HCT116 (cell line): ENCODE results near the gene ACTL10. TPM values are rescaled to one million over a fixed set of nuclear protein-coding genes. Genes with fewer than 3 reads are reported as not detected.

ENCODE experiments used
- ATAC-seq: fragments of 200-7000 bp; cut with Tn5 transposase; 2 replicates; pipeline ENCODE4 v1.9.1; 2020; ENCODE audit warnings: mild to moderate bottlenecking, moderate library complexity
- BruUV-seq: library from RNA; stranded (reverse); fragments of 400-500 nt; replicated peaks from 2 replicates; lab custom pipeline; 2021; lab: Mats Ljungman, UMichigan
- CTCF ChIA-PET: fragments of 300-600 bp; sonication (Branson Sonifier 250); formaldehyde crosslinking; loops from one replicate; lab custom pipeline; 2021; ENCODE audit warnings: antibody characterized with exemption; lab: Charles Lee
- POLR2A ChIA-PET: fragments of 300-600, 350-600 bp; sonication (Branson Sonifier 250); formaldehyde crosslinking; loops from one replicate; lab custom pipeline; 2021; ENCODE audit warnings: antibody characterized with exemption; lab: Charles Lee
- RAD21 ChIA-PET, 2 experiments: fragments of 300-600 bp; sonication (Branson Sonifier 250); formaldehyde crosslinking; loops; one replicate each; lab custom pipeline; 2023; ENCODE audit warnings: low total read pairs in 2 of 2; ENCODE audit not compliant: uncharacterized antibody in 2 of 2, unreplicated experiment in 2 of 2, low non-redundant PET in 1 of 2; lab: Charles Lee
- DNase-seq: peaks from one replicate; pipeline ENCODE4 v3.0.0-alpha.2; 2010; ENCODE audit warnings: low read depth, low spot score
- H2AFZ ChIP-seq: fragments of 200-600 bp; shearing (Covaris generic), sonication (generic); 2 replicates; pipeline ENCODE4 v1.6.1; 2017; ENCODE audit warnings: low read depth, mixed run types, mixed read lengths, antibody characterized with exemption, low read length; ENCODE audit not compliant: poor library complexity, severe bottlenecking
- H3K27ac ChIP-seq: 2 replicates; pipeline ENCODE4 v1.5.1; 2012; ENCODE audit warnings: low read depth, low read length
- H3K27me3 ChIP-seq: fragments of 200-600 bp; sonication (generic); 2 replicates; pipeline ENCODE4 v1.6.1; 2016; ENCODE audit warnings: mixed run types, low read length, mixed read lengths; ENCODE audit not compliant: insufficient read depth
- H3K36me3 ChIP-seq, 2 experiments: fragments of 200-500 bp in 1 of 2; fragments of 200-600 bp in 1 of 2; sonication (Bioruptor generic) in 1 of 2; sonication (generic) in 1 of 2; 2 replicates each; pipeline versions ENCODE4 v1.5.1 to v1.6.1; 2014 to 2016; ENCODE audit warnings: low read length in 2 of 2, inconsistent platforms in 1 of 2, mixed read lengths in 1 of 2, mixed run types in 1 of 2; ENCODE audit not compliant: insufficient read depth in 2 of 2, control insufficient read depth in 1 of 2
- H3K4me1 ChIP-seq, 2 experiments: fragments of 200-600 bp in 1 of 2; sonication (generic) in 1 of 2; 2 replicates each; pipeline versions ENCODE4 v1.5.1 to v1.6.1; 2012 to 2017; ENCODE audit warnings: low read length in 2 of 2, inconsistent platforms in 1 of 2, mild to moderate bottlenecking in 1 of 2, mixed read lengths in 1 of 2, mixed run types in 1 of 2, moderate library complexity in 1 of 2; ENCODE audit not compliant: insufficient read depth in 2 of 2, control insufficient read depth in 1 of 2
- H3K4me2 ChIP-seq: fragments of 200-600 bp; sonication (generic); 2 replicates; pipeline ENCODE4 v1.6.1; 2017; ENCODE audit warnings: mixed run types, low read length, mixed read lengths
- H3K4me3 ChIP-seq, 2 experiments: fragments of 200-600 bp in 1 of 2; sonication (generic) in 1 of 2; replicated peaks in 1 of 2; 2 replicates each; pipeline ENCODE4 v1.5.1; 2011 to 2016; ENCODE audit warnings: low read length in 2 of 2, control low read depth in 1 of 2, low read depth in 1 of 2, mild to moderate bottlenecking in 1 of 2, mixed read lengths in 1 of 2, mixed run types in 1 of 2
- H3K79me2 ChIP-seq: fragments of 200-600 bp; sonication (generic); 2 replicates; pipeline ENCODE4 v1.6.1; 2017; ENCODE audit warnings: mild to moderate bottlenecking, mixed run types, low read length, moderate library complexity, mixed read lengths; ENCODE audit not compliant: insufficient read depth
- H3K9ac ChIP-seq: fragments of 200-600 bp; sonication (generic); 2 replicates; pipeline ENCODE4 v1.6.1; 2016; ENCODE audit warnings: low read length, mixed read lengths
- H3K9me2 ChIP-seq: fragments of 200-600 bp; sonication (generic), shearing (Covaris generic); 2 replicates; pipeline ENCODE4 v1.6.1; 2017; ENCODE audit warnings: mixed run types, mild to moderate bottlenecking, moderate library complexity; ENCODE audit not compliant: insufficient read depth
- H3K9me3 ChIP-seq, 2 experiments: fragments of 200-500 bp in 1 of 2; fragments of 200-600 bp in 1 of 2; sonication (Bioruptor generic) in 1 of 2; sonication (generic) in 1 of 2; 2 replicates each; pipeline ENCODE4 v1.6.1; 2014 to 2017; ENCODE audit warnings: low read length in 2 of 2, mixed read lengths in 2 of 2, inconsistent platforms in 1 of 2, low read depth in 1 of 2, mild to moderate bottlenecking in 1 of 2, mixed run types in 1 of 2, moderate library complexity in 1 of 2; ENCODE audit not compliant: control insufficient read depth in 1 of 2, insufficient read depth in 1 of 2
- H4K20me1 ChIP-seq: fragments of 200-600 bp; sonication (generic), shearing (Covaris generic); 2 replicates; pipeline ENCODE4 v1.6.1; 2017; ENCODE audit warnings: mixed run types, mild to moderate bottlenecking, moderate library complexity; ENCODE audit not compliant: insufficient read depth
- CBX3 ChIP-seq: IDR thresholded peaks from 2 replicates; pipeline ENCODE4 v1.6.1; 2012; ENCODE audit warnings: low read depth
- EGR1 ChIP-seq: IDR thresholded peaks from 2 replicates; pipeline ENCODE4 v1.6.1; 2012; ENCODE audit warnings: low read depth
- EZH2 ChIP-seq: fragments of 200-600 bp; sonication (generic); IDR thresholded peaks from 2 replicates; pipeline ENCODE4 v1.6.1; 2017; ENCODE audit warnings: antibody characterized with exemption, mixed run types
- EZH2phosphoT487 ChIP-seq: fragments of 200-600 bp; IDR thresholded peaks from 2 replicates; pipeline ENCODE4 v1.6.1; 2018; ENCODE audit warnings: antibody characterized with exemption, borderline replicate concordance
- POLR2A ChIP-seq: IDR thresholded peaks from 2 replicates; pipeline ENCODE4 v1.7.0; 2011; ENCODE audit warnings: borderline replicate concordance; ENCODE audit not compliant: insufficient read depth, insufficient read length; ENCODE audit errors: extremely low read depth
- POLR2AphosphoS5 ChIP-seq: IDR thresholded peaks from 2 replicates; pipeline ENCODE4 v1.6.1; 2011; ENCODE audit warnings: mild to moderate bottlenecking, low read depth, low read length, moderate library complexity
- RAD21 ChIP-seq: IDR thresholded peaks from 2 replicates; pipeline ENCODE4 v1.6.1; 2012; ENCODE audit warnings: low read depth, mild to moderate bottlenecking
- SP1 ChIP-seq: IDR thresholded peaks from 2 replicates; pipeline ENCODE4 v1.6.1; 2012; ENCODE audit warnings: low read depth
- SRF ChIP-seq: IDR thresholded peaks from 2 replicates; pipeline ENCODE4 v1.6.1; 2012; ENCODE audit warnings: low read depth
- TCF7L2 ChIP-seq: IDR thresholded peaks from 2 replicates; pipeline ENCODE4 v1.7.0; 2011; ENCODE audit warnings: borderline replicate concordance, inconsistent platforms; ENCODE audit not compliant: insufficient read depth, insufficient read length; ENCODE audit errors: extremely low read depth
- ZFX ChIP-seq: fragments of 450-650 bp; IDR thresholded peaks from 2 replicates; pipeline ENCODE4 v1.6.1; 2017
- ZNF274 ChIP-seq: fragments of 200-500 bp; sonication (Bioruptor generic); IDR thresholded peaks from 2 replicates; pipeline ENCODE4 v1.6.1; 2014; ENCODE audit warnings: mild to moderate bottlenecking, low read depth, low read length, inconsistent platforms
- intact Hi-C: fragments of 100-400 bp; cut with micrococcal nuclease; formaldehyde crosslinking; loops from 2 replicates; pipeline ENCODE4 v1.10.0; 2022
- total RNA-seq: library from RNA; stranded (reverse); gene quantifications from one replicate; pipeline ENCODE4 v1.2.1, GENCODE V29; 2021; ENCODE audit not compliant: unreplicated experiment
- TF ChIP-seq, protein P1 (sequence below): IDR thresholded peaks from 2 replicates; pipeline ENCODE4 v1.6.1; 2012
- TF ChIP-seq, protein P2 (sequence below): IDR thresholded peaks from 2 replicates; pipeline ENCODE4 v1.6.1; 2012
- TF ChIP-seq, protein P3 (sequence below), 3 experiments: fragments of 200-600 bp in 1 of 3; sonication (generic) in 1 of 3; IDR thresholded peaks in 2 of 3; conservative IDR thresholded peaks in 1 of 3; 2 replicates each; pipeline ENCODE4 v1.5.1; 2012 to 2017; ENCODE audit warnings: low read depth in 2 of 3, low read length in 2 of 3, antibody characterized with exemption in 1 of 3, borderline replicate concordance in 1 of 3, control low read depth in 1 of 3, mild to moderate bottlenecking in 1 of 3, mixed read lengths in 1 of 3, mixed run types in 1 of 3, moderate library complexity in 1 of 3; ENCODE audit not compliant: insufficient read depth in 1 of 3

The ACTL10 gene
- total RNA-seq, 1 experiment from 2014 or later: 0.22 TPM

DNA sequence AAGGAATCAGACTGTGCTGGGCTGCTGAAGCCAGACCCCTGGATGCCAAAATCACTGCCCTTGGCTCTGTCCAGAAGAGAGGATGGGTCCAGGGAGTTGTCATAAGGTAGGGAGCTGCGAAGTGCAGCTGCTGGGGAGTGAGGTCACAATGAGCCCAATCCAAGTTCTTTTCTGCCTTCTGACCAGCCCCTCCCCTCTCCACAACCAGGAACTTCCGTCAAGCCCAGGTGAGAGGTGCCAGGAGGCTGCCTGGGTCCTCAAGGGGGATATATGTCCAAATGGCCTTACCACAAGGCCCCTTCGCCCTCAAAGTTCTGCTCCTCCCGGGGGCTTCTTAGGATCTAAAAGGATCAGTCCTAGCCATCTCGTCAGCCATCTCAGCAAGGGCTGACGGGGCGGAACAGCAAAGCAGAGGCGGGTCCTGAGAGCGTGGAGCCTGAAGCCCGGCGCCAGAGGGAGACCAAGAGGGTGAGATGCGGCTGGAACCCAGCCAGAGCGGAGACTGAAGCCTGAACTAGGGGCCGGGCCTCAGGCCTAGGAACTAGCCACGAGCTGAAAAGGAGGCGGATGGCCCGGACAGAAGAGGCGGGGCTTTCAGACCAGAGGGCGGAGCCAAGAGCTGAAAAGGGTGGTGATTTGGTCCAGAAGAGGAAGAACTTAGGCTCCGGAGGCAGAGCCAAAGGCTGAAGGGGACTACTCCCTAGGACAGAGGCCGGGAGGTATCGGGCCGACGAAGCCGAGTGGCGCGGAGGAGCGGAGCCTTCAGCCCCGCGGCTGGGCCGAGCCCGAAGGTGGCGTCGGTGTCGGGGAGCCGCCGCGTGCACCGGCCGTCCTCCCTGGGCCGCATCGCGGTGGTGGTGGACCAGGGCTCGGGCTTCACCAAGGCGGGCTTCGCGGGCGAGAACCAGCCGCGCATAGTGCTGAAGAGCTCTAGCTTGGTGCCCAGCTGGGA is at the start of gene ACTL10 (continued):
- TF ChIP-seq EZH2phosphoT487 (no peak), POLR2AphosphoS5 (no peak)

DNA sequence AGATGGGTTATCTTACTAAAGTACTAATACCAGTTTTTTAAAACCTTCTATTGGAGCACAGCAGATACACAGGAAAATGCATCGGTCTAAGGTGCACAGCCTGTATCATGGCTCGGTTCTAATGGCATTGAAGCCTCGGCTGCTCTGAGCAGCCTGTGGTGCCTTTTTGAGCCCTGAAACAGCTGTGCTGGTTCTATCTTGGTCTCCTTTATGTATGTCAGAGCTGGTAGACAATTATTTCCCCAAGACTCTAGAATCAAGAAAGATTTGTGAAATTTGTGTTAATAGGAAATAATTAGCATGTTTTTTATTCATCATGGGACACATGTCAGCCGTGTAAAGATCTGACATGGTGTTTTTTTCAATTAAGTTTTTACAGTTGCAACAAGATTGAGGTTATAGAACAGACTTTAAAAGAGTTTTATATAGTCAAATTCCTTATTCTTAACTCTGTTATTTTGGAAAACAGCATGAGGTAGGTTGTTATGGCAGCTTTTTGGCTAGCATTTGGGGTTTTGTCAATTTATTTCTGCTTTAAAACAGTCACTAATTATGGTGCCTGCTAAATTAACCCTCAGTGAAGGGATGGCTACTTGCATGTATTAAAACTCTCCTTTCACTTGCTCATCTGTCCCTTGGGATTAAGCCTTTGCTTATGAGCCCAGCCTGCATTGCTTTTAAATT is 44.9 kb upstream of the ACTL10 start:
- no peaks in the 10 kb centered on the region; a peak in 1 of 4 replicates for H3K36me3 ChIP-seq
- H3K27ac ChIP-seq: no peak overlapping the region
- no peaks in the 10 kb centered on the region for H3K9me3 ChIP-seq
- intact Hi-C loops: no loop called here
- no peaks in the 10 kb centered on the region for H3K79me2 ChIP-seq
- no peak overlapping the region for H3K4me3 ChIP-seq
- ChIA-PET RAD21 (no interaction called here), CTCF (no interaction called here), POLR2A (no interaction called here)
- ATAC-seq (no peak), DNase-seq (no peak)
- H3K4me1 ChIP-seq: no peaks in the 10 kb centered on the region
- no peaks in the 10 kb centered on the region for H3K9me2 ChIP-seq
- H2AFZ ChIP-seq: no peak overlapping the region
- H3K4me2 ChIP-seq: no peak overlapping the region
- no TSS peak for BruUV-seq
- no peak overlapping the region for H3K9ac ChIP-seq
- TF ChIP-seq RAD21 (no peak), TCF7L2 (no peak), CBX3 (no peak), ZFX (no peak), POLR2AphosphoS5 (no peak), SRF (no peak), ZNF274 (no peak), POLR2A (no peak), EZH2 (no peak), SP1 (no peak), EGR1 (no peak)
- TF ChIP-seq, protein P1, sequence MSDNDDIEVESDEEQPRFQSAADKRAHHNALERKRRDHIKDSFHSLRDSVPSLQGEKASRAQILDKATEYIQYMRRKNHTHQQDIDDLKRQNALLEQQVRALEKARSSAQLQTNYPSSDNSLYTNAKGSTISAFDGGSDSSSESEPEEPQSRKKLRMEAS: no peak
- TF ChIP-seq, protein P2, sequence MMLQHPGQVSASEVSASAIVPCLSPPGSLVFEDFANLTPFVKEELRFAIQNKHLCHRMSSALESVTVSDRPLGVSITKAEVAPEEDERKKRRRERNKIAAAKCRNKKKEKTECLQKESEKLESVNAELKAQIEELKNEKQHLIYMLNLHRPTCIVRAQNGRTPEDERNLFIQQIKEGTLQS: no peak
- TF ChIP-seq, protein P3, sequence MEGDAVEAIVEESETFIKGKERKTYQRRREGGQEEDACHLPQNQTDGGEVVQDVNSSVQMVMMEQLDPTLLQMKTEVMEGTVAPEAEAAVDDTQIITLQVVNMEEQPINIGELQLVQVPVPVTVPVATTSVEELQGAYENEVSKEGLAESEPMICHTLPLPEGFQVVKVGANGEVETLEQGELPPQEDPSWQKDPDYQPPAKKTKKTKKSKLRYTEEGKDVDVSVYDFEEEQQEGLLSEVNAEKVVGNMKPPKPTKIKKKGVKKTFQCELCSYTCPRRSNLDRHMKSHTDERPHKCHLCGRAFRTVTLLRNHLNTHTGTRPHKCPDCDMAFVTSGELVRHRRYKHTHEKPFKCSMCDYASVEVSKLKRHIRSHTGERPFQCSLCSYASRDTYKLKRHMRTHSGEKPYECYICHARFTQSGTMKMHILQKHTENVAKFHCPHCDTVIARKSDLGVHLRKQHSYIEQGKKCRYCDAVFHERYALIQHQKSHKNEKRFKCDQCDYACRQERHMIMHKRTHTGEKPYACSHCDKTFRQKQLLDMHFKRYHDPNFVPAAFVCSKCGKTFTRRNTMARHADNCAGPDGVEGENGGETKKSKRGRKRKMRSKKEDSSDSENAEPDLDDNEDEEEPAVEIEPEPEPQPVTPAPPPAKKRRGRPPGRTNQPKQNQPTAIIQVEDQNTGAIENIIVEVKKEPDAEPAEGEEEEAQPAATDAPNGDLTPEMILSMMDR (IDR thresholded peaks at IDR 0.05 in 2 of 3, conservative IDR thresholded peaks at IDR 0.05 in 1 of 3; ENCODE audit: borderline replicate concordance in 1 of 3, insufficient read depth in 1 of 3, low read depth in 2 of 3, low read length in 2 of 3): no peak
- no peaks in the 10 kb centered on the region for H3K27me3 ChIP-seq
- H4K20me1 ChIP-seq: no peaks in the 10 kb centered on the region
